Activated CD4-positive, alpha-beta memory T cell treated with anti-CD3 and anti-CD28 coated beads for 36 hours (primary cell): ENCODE results near the gene RBPJ. TPM values are rescaled to one million over a fixed set of nuclear protein-coding genes. Genes with fewer than 3 reads are reported as not detected.
"Not testable (repeated sequence)": the region's sequence is repeated elsewhere in the genome, so short reads cannot be mapped to it uniquely, and the experiment has no call there.

Source experiments
- CTCF ChIA-PET: fragments of 350-600 bp; sonication (Branson Sonifier 250); formaldehyde crosslinking; loops from one replicate; lab custom pipeline; 2021; ENCODE audit warnings: antibody characterized with exemption, inconsistent platforms; lab: Charles Lee
- POLR2A ChIA-PET: fragments of 350-600 bp; sonication (Branson Sonifier 250); formaldehyde crosslinking; loops from one replicate; lab custom pipeline; 2021; ENCODE audit warnings: antibody characterized with exemption; lab: Charles Lee
- DNase-seq: peaks from one replicate; pipeline ENCODE4 v3.0.0-alpha.2; 2020
- H3K27ac Mint-ChIP-seq: one replicate; pipeline ENCODE4 v1.8.0; 2021; ENCODE audit warnings: mixed read lengths
- H3K27me3 Mint-ChIP-seq: one replicate; pipeline ENCODE4 v1.8.0; 2021; ENCODE audit warnings: mixed read lengths
- H3K36me3 Mint-ChIP-seq: one replicate; pipeline ENCODE4 v1.8.0; 2021; ENCODE audit warnings: mixed read lengths
- H3K4me1 Mint-ChIP-seq: one replicate; pipeline ENCODE4 v1.8.0; 2021; ENCODE audit warnings: low read depth, mixed read lengths
- H3K4me3 Mint-ChIP-seq: one replicate; pipeline ENCODE4 v1.8.0; 2021; ENCODE audit warnings: mild to moderate bottlenecking, mixed read lengths
- H3K9me3 Mint-ChIP-seq: one replicate; pipeline ENCODE4 v1.8.0; 2021; ENCODE audit warnings: mixed read lengths
- intact Hi-C: fragments of 100-400 bp; cut with micrococcal nuclease; formaldehyde crosslinking; loops from one replicate; pipeline ENCODE4 v1.15.1; 2023
- total RNA-seq, 2 experiments: library from RNA; stranded (reverse); gene quantifications; one replicate each; pipeline ENCODE4 v1.2.3, GENCODE V29; 2021

Gene RBPJ
- total RNA-seq, 2 experiments from 2014 or later = 262 to 269 TPM

DNA sequence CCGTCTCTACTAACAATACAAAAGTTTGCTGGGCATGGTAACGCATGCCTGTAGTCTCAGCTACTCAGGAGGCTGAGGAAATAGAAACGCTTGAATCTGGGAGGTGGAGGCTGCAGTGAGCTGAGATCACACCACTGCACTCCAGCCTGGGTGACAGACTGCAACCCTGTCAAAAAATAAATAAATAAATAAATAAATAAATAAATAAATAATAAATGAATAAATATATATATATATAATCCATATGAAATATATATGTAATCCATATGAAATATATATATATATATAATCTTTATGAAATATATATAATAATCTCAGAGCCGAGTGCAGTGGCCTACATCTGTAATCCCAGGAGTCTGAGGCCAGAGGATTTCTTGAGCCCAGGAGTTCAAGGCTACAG, 17.8 kb upstream of the RBPJ start:
- intact Hi-C loops = no loop called here
- Mint-ChIP-seq H3K4me1 (peaks cover 33% of the 10 kb centered on the region), H3K27me3 (no peaks in the 10 kb centered on the region), H3K9me3 (no peaks in the 10 kb centered on the region), H3K4me3 (no peak overlapping the region), H3K36me3 (no peaks in the 10 kb centered on the region), H3K27ac (no peak overlapping the region)
- DNase-seq = no peak
- POLR2A ChIA-PET = interaction anchor here (1.3 kb wide), 1 partner anchor 16 kb away, joined by 4 read pairs; no protein-coding TSS in a partner anchor
- CTCF ChIA-PET = interaction anchor here (0.6 to 1.5 kb wide), 4 partner anchors 9 to 109 kb away, joined by 3 to 5 read pairs (median 4); no protein-coding TSS in a partner anchor

DNA sequence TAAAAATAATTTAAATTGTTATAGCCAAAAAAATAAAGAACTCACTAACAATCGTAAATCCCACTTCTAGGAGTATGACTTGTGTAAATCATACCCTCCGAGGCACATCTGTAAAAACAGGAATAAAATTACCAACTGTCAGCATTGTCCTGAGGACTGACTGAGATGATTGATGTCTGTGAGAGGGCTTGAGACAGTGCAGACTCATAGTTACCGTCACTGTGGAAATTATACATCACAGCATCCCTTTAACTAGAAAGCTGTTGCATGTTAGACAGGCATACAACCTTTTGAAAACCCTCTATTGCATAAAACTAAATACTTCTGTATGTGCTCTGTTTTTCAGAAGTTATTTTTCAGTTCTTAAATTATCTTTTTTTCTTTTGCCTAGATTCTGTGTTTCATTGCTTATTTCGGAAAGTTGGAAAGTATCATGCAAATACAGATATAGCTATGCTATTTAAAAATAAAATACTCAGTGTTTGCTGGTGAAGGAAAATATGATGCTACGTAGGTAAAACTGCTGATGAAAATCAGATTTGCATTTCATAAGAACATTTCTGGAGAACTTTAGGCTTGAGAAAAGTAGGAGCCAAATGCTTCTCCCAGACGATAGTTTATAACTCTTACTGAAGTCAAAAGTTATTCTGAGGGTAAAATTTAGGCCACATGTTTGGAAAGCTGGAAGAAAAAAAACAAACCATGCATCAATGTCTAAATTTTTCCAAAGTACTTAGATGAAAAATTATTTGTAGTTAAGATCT, 13.6 kb upstream of the RBPJ start:
- H3K9me3 Mint-ChIP-seq = no peaks in the 10 kb centered on the region
- H3K4me3 Mint-ChIP-seq = no peak overlapping the region
- H3K27ac Mint-ChIP-seq = peak overlapping the region; percentile 65
- H3K36me3 Mint-ChIP-seq = no peaks in the 10 kb centered on the region
- CTCF ChIA-PET = interaction anchor here (0.6 to 0.8 kb wide), 2 partner anchors 22 to 23 kb away, joined by 3 read pairs; no protein-coding TSS in a partner anchor
- no peak for DNase-seq
- intact Hi-C loops = no loop called here
- POLR2A ChIA-PET = interaction anchor here (2.2 kb wide), 1 partner anchor 12 kb away, joined by 9 read pairs; no protein-coding TSS in a partner anchor
- H3K4me1 Mint-ChIP-seq = peaks cover 17% of the 10 kb centered on the region
- H3K27me3 Mint-ChIP-seq = no peaks in the 10 kb centered on the region

DNA sequence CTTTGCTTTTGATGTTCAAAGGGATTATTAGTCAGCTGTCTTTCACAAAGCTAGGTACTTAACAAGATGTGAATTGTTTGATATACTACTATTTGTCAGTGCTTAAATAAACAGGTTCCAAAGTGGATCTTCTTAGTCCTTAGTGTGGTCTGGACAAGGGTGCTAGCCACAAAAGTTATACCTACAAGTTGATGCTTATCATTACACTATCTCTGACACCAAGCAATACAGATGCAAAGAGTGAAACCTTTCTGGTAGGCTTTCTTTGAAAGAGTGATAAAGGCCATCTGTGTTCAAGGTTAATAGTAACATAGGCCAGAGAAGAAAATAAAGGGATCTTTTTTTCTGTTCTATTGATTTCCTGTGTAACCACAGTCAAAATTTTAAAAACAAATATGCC, 12.2 kb upstream of the RBPJ start:
- intact Hi-C loops = no loop called here

DNA sequence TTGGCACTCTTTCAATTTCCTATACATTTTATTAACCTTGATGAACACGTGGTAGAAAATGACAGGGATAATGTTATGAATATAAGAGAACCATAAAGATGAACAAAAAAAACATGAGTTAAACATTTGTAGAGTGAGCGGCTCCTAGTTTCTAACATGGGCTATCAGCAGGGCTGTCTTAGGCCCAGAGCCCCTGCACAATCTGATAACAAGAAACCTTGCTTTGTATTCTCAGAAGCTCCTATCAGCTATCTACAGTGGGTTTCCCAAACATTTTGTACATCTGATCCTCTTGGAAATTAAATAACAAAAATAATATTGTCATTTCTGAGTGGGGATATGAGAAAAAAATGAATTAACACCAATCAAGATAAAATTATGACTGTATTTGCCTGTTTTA, 10.6 kb upstream of the RBPJ start:
- intact Hi-C loops = no loop called here
- no peak overlapping the region for H3K4me3 Mint-ChIP-seq

More for the DNA sequence above, 12.2 kb upstream of the RBPJ start:
- DNase-seq = no peak
- Mint-ChIP-seq H3K27me3 (no peaks in the 10 kb centered on the region), H3K36me3 (no peaks in the 10 kb centered on the region), H3K4me1 (peaks cover 24% of the 10 kb centered on the region), H3K27ac (no peak overlapping the region), H3K4me3 (no peak overlapping the region), H3K9me3 (no peaks in the 10 kb centered on the region)
- CTCF ChIA-PET = interaction anchor here (1.1 kb wide), 1 partner anchor 67 kb away, joined by 3 read pairs; no protein-coding TSS in a partner anchor
- POLR2A ChIA-PET = interaction anchor here (2.2 kb wide), 1 partner anchor 11 kb away, joined by 9 read pairs; no protein-coding TSS in a partner anchor

GRCh38 chr4:26311633-26312032, 9.2 kb upstream of the RBPJ start:
- Mint-ChIP-seq H3K27me3 (no peaks in the 10 kb centered on the region), H3K4me3 (no peak overlapping the region), H3K27ac (peak overlapping the region; percentile 54), H3K9me3 (peaks cover 17% of the 10 kb centered on the region), H3K4me1 (peaks cover 26% of the 10 kb centered on the region), H3K36me3 (peaks cover 8% of the 10 kb centered on the region)
- intact Hi-C loops = loop anchor here (1.0 kb wide), 1 partner anchor 23 kb away; no protein-coding TSS in a partner anchor
- ChIA-PET POLR2A (interaction anchor here (1.6 kb wide), 1 partner anchor 9 kb away, joined by 6 read pairs; the partner anchor contains the start of gene RBPJ), CTCF (interaction anchor here (1.3 to 1.6 kb wide), 3 partner anchors 9 to 19 kb away, joined by 4 read pairs; no protein-coding TSS in a partner anchor)
- no peak for DNase-seq

More for the DNA sequence above, 10.6 kb upstream of the RBPJ start:
- H3K27me3 Mint-ChIP-seq = no peaks in the 10 kb centered on the region
- H3K9me3 Mint-ChIP-seq = peaks cover 10% of the 10 kb centered on the region
- no peak for DNase-seq
- CTCF ChIA-PET = interaction anchor here (1.3 kb wide), 1 partner anchor 20 kb away, joined by 3 read pairs; no protein-coding TSS in a partner anchor
- H3K27ac Mint-ChIP-seq = no peak overlapping the region
- peaks cover 7% of the 10 kb centered on the region for H3K36me3 Mint-ChIP-seq
- H3K4me1 Mint-ChIP-seq = peaks cover 29% of the 10 kb centered on the region
- POLR2A ChIA-PET = interaction anchor here (1.1 to 1.6 kb wide), 2 partner anchors 8 to 10 kb away, joined by 5 to 6 read pairs; partner anchors contain the start of gene RBPJ

- H3K4me3 Mint-ChIP-seq, DNase-seq, POLR2A ChIA-PET, H3K27me3 Mint-ChIP-seq, H3K27ac Mint-ChIP-seq, intact Hi-C loops: not testable (repeated sequence)
- Mint-ChIP-seq H3K9me3 (peaks cover 31% of the 10 kb centered on the region), H3K4me1 (peaks cover 34% of the 10 kb centered on the region), H3K36me3 (peaks cover 26% of the 10 kb centered on the region)
- CTCF ChIA-PET = interaction anchor here (0.6 kb wide), 1 partner anchor 285 kb away, joined by 3 read pairs; no protein-coding TSS in a partner anchor
Observed at GRCh38 chr4:26315316-26315932, 5.4 kb upstream of the RBPJ start.

DNA sequence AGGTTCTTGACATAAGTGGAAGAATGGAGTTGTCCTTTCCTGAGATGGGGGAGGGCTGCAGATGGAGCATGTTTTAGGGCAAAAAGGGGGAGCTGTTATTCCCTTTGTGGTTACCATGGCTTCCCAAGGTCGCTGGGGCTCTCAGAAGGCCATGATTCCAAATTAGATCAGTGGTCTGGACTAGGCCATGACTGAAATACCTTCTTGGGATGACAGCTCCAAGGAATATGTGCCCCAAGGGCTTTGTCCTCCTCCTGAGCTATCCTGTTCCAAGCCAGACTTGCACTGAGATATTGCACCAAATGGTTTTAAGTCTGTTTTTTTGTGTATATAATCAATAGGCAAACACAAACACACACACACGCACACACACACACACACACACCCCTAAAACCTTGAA, 3.0 kb upstream of the RBPJ start:
- intact Hi-C loops = loop anchor here (2.0 kb wide), 2 partner anchors 167 to 229 kb away; no protein-coding TSS in a partner anchor
- CTCF ChIA-PET = interaction anchor here (0.9 to 1.5 kb wide), 3 partner anchors 11 to 124 kb away, joined by 3 to 8 read pairs (median 3); no protein-coding TSS in a partner anchor
- H3K4me1 Mint-ChIP-seq = peaks cover 25% of the 10 kb centered on the region
- H3K4me3 Mint-ChIP-seq = no peak overlapping the region
- no peaks in the 10 kb centered on the region for H3K27me3 Mint-ChIP-seq
- no peak for DNase-seq
- POLR2A ChIA-PET = interaction anchor here (2.0 to 3.5 kb wide), 4 partner anchors 124 to 253 kb away, joined by 4 to 89 read pairs (median 22); no protein-coding TSS in a partner anchor
- peaks cover 31% of the 10 kb centered on the region for H3K9me3 Mint-ChIP-seq
- peaks cover 36% of the 10 kb centered on the region for H3K36me3 Mint-ChIP-seq
- H3K27ac Mint-ChIP-seq = peak overlapping the region; percentile 100

GRCh38 chr4:26319467-26319948, 1.3 kb upstream of the RBPJ start:
- Mint-ChIP-seq H3K9me3 (peaks cover 26% of the 10 kb centered on the region), H3K4me1 (peaks cover 35% of the 10 kb centered on the region), H3K36me3 (peaks cover 46% of the 10 kb centered on the region), H3K4me3 (peak overlapping the region; percentile 100), H3K27ac (peak overlapping the region; percentile 100), H3K27me3 (no peaks in the 10 kb centered on the region)
- DNase-seq = peak; percentile 99
- intact Hi-C loops = loop anchor here (1.0 to 2.0 kb wide), 11 partner anchors 31 to 565 kb away; partner anchors contain the start of gene SEL1L3
- ChIA-PET POLR2A (interaction anchor here (0.7 to 3.5 kb wide), 28 partner anchors 10 to 554 kb away, joined by 3 to 89 read pairs (median 5); partner anchors contain the start of genes STIM2 and TBC1D19), CTCF (interaction anchor here (0.6 to 2.9 kb wide), 18 partner anchors 10 to 332 kb away, joined by 3 to 24 read pairs (median 4); no protein-coding TSS in a partner anchor)

DNA sequence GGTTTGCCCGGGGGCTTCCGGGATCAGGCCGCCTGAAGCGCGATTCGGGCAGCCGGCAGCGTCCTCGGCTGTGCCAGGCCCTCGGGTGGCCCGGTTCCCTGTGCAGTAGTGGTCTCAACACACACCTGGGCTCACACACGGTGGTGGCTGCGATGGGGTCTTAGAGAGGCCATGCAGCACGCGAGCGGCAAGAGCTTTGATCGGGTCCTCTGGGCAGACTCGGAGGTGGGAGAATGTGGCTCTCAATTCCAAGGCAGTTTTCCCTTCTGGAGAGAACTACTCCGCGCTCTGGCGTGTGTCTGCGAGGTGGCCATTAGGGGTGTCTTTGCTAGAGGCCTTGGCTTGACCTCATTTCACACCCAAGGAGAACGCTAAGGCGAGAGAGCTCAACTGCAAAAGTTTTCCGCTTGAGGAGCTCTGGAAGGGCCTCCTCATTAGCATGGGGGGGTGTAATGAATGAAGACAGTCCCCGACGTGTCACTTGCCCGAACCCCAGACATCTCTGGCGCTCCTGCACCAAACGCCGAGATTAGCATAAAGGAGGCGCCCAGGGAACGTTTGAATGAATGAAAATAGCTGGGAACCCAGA, 771 bp upstream of the RBPJ start:
- peak overlapping the region; percentile 100 for H3K27ac Mint-ChIP-seq
- ChIA-PET POLR2A (interaction anchor here (0.5 to 3.5 kb wide), 26 partner anchors 9 to 912 kb away, joined by 3 to 89 read pairs (median 4); partner anchors contain the start of genes STIM2 and TBC1D19), CTCF (interaction anchor here (0.6 to 2.9 kb wide), 9 partner anchors 126 to 332 kb away, joined by 3 to 24 read pairs (median 4); no protein-coding TSS in a partner anchor)
- no peak for DNase-seq
- peaks cover 36% of the 10 kb centered on the region for H3K4me1 Mint-ChIP-seq
- no peaks in the 10 kb centered on the region for H3K27me3 Mint-ChIP-seq
- H3K4me3 Mint-ChIP-seq = peak overlapping the region; percentile 100
- peaks cover 23% of the 10 kb centered on the region for H3K9me3 Mint-ChIP-seq
- intact Hi-C loops = loop anchor here (1.0 to 5.0 kb wide), 15 partner anchors 32 to 682 kb away; partner anchors contain the start of genes SEL1L3, SMIM20 and TBC1D19
- H3K36me3 Mint-ChIP-seq = peaks cover 47% of the 10 kb centered on the region

DNA sequence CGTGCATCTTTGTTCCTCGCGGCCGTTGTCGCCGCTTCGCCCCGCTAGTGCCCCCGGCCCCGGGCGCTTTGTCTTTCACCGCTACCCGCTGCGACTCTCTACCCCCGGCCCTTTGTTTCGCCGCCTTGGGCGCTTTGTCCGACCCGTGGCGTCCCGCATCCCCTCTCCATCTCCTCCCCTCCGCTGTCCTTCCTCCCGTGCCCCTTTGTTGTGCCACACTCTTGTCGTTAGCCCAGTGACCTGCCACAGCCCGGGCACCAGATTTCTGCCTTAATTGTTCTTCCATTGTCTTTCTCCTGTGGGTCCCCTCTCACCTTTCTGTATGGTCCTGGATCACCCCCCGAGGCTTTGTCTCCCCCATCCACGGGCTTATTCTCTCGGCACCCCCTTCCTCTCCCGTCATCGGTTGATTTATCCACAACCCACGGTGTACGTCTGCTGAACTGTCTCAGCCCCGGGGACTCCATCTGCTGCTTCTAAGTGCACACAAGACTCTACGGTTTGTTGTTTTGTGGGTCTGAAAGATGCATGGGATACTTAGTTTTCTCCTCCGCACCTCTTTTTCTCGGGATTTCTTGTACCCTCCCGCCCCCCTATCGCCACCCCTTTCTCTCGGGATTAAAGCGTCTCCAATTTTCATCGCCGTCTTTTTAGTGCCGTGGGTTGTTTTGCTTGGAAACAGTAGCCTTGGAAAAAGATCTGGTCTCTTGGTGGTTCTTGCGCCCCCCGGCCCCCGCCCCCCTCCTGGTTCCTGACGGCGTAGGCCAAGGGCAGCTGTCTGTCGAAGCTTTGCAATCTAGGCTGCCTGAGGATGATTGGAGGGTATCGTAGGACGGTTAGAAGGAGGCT, 783 bp downstream of the RBPJ start:
- intact Hi-C loops = loop anchor here (5.0 kb wide), 4 partner anchors 189 to 681 kb away; partner anchors contain the start of genes SMIM20 and TBC1D19
- peaks cover 43% of the 10 kb centered on the region for H3K4me1 Mint-ChIP-seq
- CTCF ChIA-PET = interaction anchor here (1.6 kb wide), 1 partner anchor 89 kb away, joined by 3 read pairs; no protein-coding TSS in a partner anchor
- H3K27ac Mint-ChIP-seq = peak overlapping the region; percentile 90
- peaks cover 44% of the 10 kb centered on the region for H3K36me3 Mint-ChIP-seq
- H3K4me3 Mint-ChIP-seq = peak overlapping the region; percentile 86
- H3K27me3 Mint-ChIP-seq = no peaks in the 10 kb centered on the region
- peak; percentile 53 for DNase-seq
- POLR2A ChIA-PET = interaction anchor here (0.6 to 3.5 kb wide), 6 partner anchors 11 to 538 kb away, joined by 3 to 89 read pairs (median 7); no protein-coding TSS in a partner anchor
- H3K9me3 Mint-ChIP-seq = peaks cover 14% of the 10 kb centered on the region
